C4-2B (cell line): Measurements from ENCODE around the gene TXNRD1.

Experiments
- H3K27ac ChIP-seq: fragments of 450-650 bp; 2 replicates; pipeline ENCODE4 v1.5.1; 2017
- ZFX ChIP-seq: fragments of 450-650 bp; IDR thresholded peaks from 2 replicates; pipeline ENCODE4 v1.6.1; 2017
- TF ChIP-seq, protein P1 (sequence below): fragments of 450-650 bp; conservative IDR thresholded peaks from 2 replicates; pipeline ENCODE4 v1.5.1; 2017; ENCODE audit warnings: mild to moderate bottlenecking

TXNRD1 gene

DNA sequence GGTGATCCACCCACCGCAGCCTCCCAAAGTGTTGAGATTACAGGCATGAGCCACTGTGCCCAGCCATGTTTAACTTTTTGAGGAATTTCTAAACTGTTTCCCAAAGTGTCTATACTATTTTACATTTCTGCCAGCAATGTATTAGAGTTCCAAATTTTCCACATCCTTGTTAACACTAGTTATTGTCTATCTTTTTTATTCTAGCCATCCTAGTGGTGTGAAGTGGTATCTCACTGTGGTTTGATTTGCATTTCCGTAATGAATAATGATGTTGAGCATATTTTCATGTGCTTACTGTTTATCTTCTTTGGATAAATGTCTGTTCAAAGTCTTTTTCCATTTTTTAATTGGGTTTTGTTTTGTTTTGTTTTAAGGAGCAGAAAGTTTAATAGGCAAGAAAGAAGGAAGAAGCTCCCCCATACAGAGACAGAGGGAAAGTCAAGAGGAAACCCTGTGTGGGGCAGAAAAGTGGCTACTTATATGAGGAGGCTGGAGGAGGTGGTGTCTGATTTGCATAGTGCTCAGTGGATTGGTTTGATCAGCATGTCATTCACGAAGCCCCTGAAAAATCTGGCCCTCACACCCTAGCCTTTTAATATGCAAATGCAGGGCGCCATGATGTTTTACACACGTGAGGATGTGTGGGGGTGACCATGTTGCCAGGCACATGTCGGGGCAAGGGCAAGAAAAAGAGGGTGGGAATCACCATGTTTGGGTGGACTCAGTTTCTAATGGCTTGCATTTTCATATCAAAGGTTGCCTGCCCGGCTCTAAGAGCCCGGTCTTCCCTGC, 14.9 kb downstream of the TXNRD1 start:
- TF ChIP-seq ZFX, result no peak
- TF ChIP-seq, protein P1, sequence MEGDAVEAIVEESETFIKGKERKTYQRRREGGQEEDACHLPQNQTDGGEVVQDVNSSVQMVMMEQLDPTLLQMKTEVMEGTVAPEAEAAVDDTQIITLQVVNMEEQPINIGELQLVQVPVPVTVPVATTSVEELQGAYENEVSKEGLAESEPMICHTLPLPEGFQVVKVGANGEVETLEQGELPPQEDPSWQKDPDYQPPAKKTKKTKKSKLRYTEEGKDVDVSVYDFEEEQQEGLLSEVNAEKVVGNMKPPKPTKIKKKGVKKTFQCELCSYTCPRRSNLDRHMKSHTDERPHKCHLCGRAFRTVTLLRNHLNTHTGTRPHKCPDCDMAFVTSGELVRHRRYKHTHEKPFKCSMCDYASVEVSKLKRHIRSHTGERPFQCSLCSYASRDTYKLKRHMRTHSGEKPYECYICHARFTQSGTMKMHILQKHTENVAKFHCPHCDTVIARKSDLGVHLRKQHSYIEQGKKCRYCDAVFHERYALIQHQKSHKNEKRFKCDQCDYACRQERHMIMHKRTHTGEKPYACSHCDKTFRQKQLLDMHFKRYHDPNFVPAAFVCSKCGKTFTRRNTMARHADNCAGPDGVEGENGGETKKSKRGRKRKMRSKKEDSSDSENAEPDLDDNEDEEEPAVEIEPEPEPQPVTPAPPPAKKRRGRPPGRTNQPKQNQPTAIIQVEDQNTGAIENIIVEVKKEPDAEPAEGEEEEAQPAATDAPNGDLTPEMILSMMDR, result no peak
- H3K27ac ChIP-seq, result no peak overlapping the region

DNA sequence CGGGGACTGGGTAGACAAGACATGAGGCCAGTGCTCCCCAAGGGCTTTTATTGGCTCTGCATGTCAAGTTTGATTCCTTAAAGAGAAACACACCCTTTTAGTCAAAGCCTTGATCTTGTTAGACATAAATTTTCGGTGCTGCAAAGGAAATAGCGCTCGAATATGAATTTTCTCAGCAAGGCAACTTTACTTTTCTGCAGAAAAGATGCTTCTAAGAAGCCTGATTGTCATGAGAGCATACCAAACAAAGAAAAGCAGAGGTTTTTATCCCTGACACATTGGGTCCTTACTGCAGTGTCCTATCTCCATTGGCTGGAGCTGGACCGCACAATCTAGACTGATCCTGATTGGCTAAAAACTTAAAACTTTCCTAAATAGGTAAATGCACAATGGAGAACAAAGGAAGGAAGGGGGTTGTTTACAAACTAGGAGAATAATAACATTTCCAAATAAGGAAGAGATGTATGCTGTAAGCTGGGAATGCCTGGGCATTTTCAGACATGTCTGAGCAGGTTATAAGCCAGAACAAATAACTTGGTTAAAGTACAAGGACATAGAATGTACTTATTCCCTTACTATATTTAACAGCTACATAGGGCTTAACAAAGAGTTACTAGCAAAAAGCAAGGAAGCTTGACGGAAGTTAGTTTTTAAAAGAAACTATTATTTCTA, 17.2 kb downstream of the TXNRD1 start:
- no peak for TF ChIP-seq ZFX
- TF ChIP-seq, protein P1, result no peak
- H3K27ac ChIP-seq, result no peak overlapping the region

DNA sequence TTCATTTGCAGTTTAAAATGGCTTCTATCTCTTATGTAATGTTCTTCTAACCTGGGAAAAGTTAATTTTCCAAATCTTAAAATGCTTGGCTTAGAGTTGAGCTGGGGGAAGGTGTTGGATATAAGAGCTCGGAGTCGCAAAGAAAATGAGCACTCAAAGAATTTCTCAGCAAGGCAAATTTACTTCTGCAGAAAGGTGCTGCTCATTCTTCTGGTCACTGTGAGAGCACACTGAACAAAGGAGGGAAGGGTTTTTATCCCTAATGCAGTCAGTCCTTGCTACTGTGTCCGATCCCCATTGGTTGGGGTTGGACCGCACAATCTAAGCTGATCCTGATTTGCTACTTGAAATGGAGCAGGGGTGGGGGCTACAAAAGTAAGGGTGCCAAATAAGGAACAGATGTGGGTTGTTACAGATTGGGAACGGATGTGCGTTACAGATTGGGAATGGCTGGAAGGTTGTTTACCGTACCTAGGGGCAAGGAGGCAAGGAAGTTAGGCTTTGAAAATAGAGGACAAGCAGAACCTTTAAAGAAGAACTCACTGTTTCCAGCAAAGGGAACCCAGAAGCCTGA, 19.4 kb downstream of the TXNRD1 start:
- TF ChIP-seq ZFX, result no peak
- TF ChIP-seq, protein P1, result no peak
- H3K27ac ChIP-seq, result no peak overlapping the region

DNA sequence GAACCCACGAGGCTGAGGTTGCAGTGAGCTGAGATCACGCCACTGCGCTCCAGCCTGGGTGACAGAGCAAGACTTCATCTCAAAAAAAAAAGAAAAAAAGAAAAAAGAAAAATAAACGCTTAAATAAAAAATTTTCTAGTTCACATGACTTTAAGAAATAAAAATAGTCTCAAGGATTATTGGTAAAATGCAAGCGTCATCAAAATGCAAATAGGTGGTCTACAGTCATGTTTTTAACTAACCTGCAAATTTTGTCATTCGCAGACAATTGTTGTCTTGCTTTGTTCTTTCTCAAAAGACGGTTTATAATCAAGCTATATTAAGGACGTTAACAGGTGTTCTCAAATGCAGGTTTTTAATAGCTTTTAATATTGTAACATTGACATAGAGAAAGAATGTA, 22.4 kb downstream of the TXNRD1 start:
- TF ChIP-seq, protein P1, result no peak
- no peak for TF ChIP-seq ZFX

DNA sequence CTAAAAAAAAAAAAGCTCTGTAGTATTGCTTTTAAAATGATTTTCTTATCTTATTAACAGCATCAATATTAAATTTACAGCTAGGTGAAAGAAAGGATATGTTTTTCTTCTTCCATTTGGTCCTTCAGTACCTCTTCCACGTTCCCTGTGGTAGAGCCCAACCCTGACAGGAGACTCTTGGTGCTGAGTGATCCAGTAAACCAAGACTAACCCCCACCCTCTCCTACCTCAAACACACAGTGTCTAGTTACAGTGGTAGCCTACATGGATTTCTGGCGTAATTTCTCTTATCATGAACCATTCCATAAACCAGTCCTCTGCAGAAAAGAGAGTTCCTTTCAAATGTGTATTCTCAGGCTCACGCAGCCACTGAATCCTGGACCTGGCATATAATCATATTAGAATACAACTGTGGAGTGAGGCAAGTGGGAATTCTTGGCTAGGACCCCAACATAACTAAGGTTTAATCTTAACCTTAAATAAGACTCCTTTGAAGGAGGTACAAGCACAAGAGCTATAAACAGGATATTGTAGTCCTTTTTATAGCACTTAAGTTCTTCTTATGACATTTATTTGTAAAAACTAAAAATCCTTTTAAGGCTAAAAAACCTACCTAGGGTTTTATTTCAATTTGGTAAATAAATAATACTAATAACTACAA, 27.1 kb downstream of the TXNRD1 start:
- H3K27ac ChIP-seq, result no peak overlapping the region
- TF ChIP-seq, protein P1, result no peak
- no peak for TF ChIP-seq ZFX

More for the DNA sequence above, 22.4 kb downstream of the TXNRD1 start:
- H3K27ac ChIP-seq, result no peak overlapping the region

DNA sequence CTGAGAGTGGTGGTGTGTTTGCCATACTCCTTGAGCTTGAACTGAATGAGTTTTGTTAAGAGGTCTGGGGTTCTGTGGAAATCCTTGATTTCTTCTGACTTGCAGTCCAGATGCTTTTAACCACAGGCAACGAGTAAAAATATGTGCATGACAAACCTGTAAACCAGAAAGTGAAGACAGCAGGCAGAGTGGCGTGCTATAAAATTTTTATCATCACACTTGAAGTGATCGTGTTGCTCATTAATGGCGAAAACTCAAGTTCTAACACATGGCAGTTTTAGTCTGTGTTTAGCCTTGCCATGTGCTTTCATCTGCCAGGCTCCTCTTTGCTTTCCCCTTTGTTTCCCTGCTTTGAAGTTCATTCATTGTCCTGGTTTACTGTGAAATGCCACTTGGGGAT, 28.0 kb downstream of the TXNRD1 start:
- H3K27ac ChIP-seq, result no peak overlapping the region

More for the DNA sequence above, 28.0 kb downstream of the TXNRD1 start:
- no peak for TF ChIP-seq ZFX
- TF ChIP-seq, protein P1, result no peak
